RPMI8226 (cell line): ENCODE results near the gene PITX2.
A peak's percentile ranks its signal among the peaks of the same experiment; 100 is the strongest.
"Not testable (repeated sequence)": the region's sequence is repeated elsewhere in the genome, so short reads cannot be mapped to it uniquely, and the experiment has no call there.

Source experiments
- DNase-seq: peaks from one replicate; pipeline ENCODE4 v3.0.0-alpha.2; 2015

PITX2 gene

GRCh38 chr4:110609044-110609750 is 13.7 kb downstream of the PITX2 start:
- DNase-seq = no peak

- no peak for DNase-seq
These were observed 17.8 kb downstream of the PITX2 start for GRCh38 chr4:110605077-110605476.

- DNase-seq = no peak
These were observed 20.8 kb downstream of the PITX2 start for GRCh38 chr4:110602061-110602460.

- no peak for DNase-seq
These were observed 25.3 kb downstream of the PITX2 start for GRCh38 chr4:110597582-110597981.

- DNase-seq = no peak
These were observed 26.4 kb downstream of the PITX2 start for GRCh38 chr4:110596431-110596830.

GRCh38 chr4:110595583-110595982 is 27.3 kb downstream of the PITX2 start:
- DNase-seq = no peak

GRCh38 chr4:110589297-110589696 is 33.6 kb downstream of the PITX2 start:
- no peak for DNase-seq

- no peak for DNase-seq
These were observed 35.1 kb downstream of the PITX2 start for GRCh38 chr4:110587666-110588285.

GRCh38 chr4:110586131-110586850 is 36.6 kb downstream of the PITX2 start:
- peak; percentile 19 for DNase-seq

GRCh38 chr4:110576696-110577095 is 46.2 kb downstream of the PITX2 start:
- DNase-seq = not testable (repeated sequence)
